K562 (cell line): ENCODE data around the gene NAA10. TPM values are rescaled to one million over a fixed set of nuclear protein-coding genes. Genes with fewer than 3 reads are reported as not detected.

Experiments used
- ATAC-seq: fragments of 200-7000 bp; cut with Tn5 transposase; 3 replicates; pipeline ENCODE4 v1.9.1; 2020; ENCODE audit warnings: moderate library complexity
- BruUV-seq: library from RNA; stranded (reverse); fragments of 400-500 nt; replicated peaks from 2 replicates; lab custom pipeline; 2021; lab: Mats Ljungman, UMichigan
- CTCF ChIA-PET: fragments of 300-600 bp; formaldehyde crosslinking; extraction: SDS; loops from one replicate; lab custom pipeline; 2021; ENCODE audit warnings: low intra/inter-chr PET ratio; lab: Yijun Ruan, JAX
- POLR2A ChIA-PET: fragments of 300-600, 350-650 bp; sonication (Branson Sonifier 250); formaldehyde crosslinking; extraction: SDS; loops from one replicate; lab custom pipeline; 2021; ENCODE audit warnings: antibody characterized with exemption, inconsistent platforms; lab: Yijun Ruan, JAX
- DNase-seq, 4 experiments: peaks; one replicate each; pipeline versions ENCODE4 v3.0.0 to v3.0.0-alpha.2; 2011 to 2018; ENCODE audit warnings: low spot score in 3 of 4, mixed read lengths in 3 of 4; ENCODE audit errors: extremely low read depth in 1 of 4
- FAIRE-seq: peaks from 2 replicates; lab custom pipeline; 2011; peaks lifted over from hg19 to GRCh38; lab: Jason Lieb, UNC
- H2AFZ ChIP-seq: 2 replicates; pipeline ENCODE4 v1.6.0; 2011; ENCODE audit warnings: low read depth, low read length, control low read depth, inconsistent platforms
- H3K27ac ChIP-seq: fragments of 200-600 bp; 3 replicates; pipeline ENCODE4 v1.8.0; 2011; ENCODE audit warnings: low read depth, mild to moderate bottlenecking, control low read depth, inconsistent platforms, low read length, moderate library complexity, mixed read lengths; ENCODE audit errors: extremely low read depth
- H3K27me3 ChIP-seq, 2 experiments: fragments of 300-600 bp in 1 of 2; 2 replicates in 1 of 2; 3 replicates in 1 of 2; pipeline versions ENCODE4 v1.6.0 to v1.8.0; 2011; ENCODE audit warnings: inconsistent platforms in 2 of 2, low read length in 2 of 2, mild to moderate bottlenecking in 1 of 2, mixed read lengths in 1 of 2, moderate library complexity in 1 of 2; ENCODE audit not compliant: control insufficient read depth in 2 of 2, insufficient read depth in 2 of 2
- H3K36me3 ChIP-seq: fragments of 300-600 bp; 3 replicates; pipeline ENCODE4 v1.8.0; 2011; ENCODE audit warnings: mild to moderate bottlenecking, low read length, inconsistent platforms; ENCODE audit not compliant: control insufficient read depth, insufficient read depth
- H3K4me1 ChIP-seq, 2 experiments: fragments of 200-600 bp in 1 of 2; replicated peaks in 1 of 2; 2 replicates in 1 of 2; 3 replicates in 1 of 2; pipeline versions ENCODE4 v1.5.1 to v1.8.0; 2011; ENCODE audit warnings: inconsistent platforms in 2 of 2, low read length in 2 of 2, mild to moderate bottlenecking in 1 of 2, mixed read lengths in 1 of 2, moderate library complexity in 1 of 2; ENCODE audit not compliant: control insufficient read depth in 2 of 2, insufficient read depth in 2 of 2
- H3K4me2 ChIP-seq: 2 replicates; pipeline ENCODE4 v1.6.1; 2011; ENCODE audit warnings: low read length, control low read depth, inconsistent platforms, mixed read lengths; ENCODE audit not compliant: insufficient read depth
- H3K4me3 ChIP-seq: fragments of 200-600 bp; sonication (generic), shearing (Covaris generic); 2 replicates; pipeline ENCODE4 v1.5.1; 2016; ENCODE audit warnings: control low read depth, inconsistent platforms
- H3K79me2 ChIP-seq: fragments of 200-600 bp; 3 replicates; pipeline ENCODE4 v1.8.0; 2011; ENCODE audit warnings: low read length, inconsistent platforms; ENCODE audit not compliant: control insufficient read depth, insufficient read depth
- H3K9ac ChIP-seq, 2 experiments: 2 replicates each; pipeline versions ENCODE4 v1.6.0 to v1.6.1; 2011; ENCODE audit warnings: low read depth in 2 of 2, low read length in 2 of 2, control low read depth in 1 of 2, inconsistent platforms in 1 of 2, mild to moderate bottlenecking in 1 of 2, mixed read lengths in 1 of 2; ENCODE audit not compliant: insufficient read depth in 1 of 2
- H3K9me1 ChIP-seq: one replicate; pipeline ENCODE4 v1.6.0; 2011; ENCODE audit warnings: inconsistent platforms, mild to moderate bottlenecking, low read length, moderate library complexity; ENCODE audit not compliant: control insufficient read depth, insufficient read depth
- H3K9me3 ChIP-seq: replicated peaks from 2 replicates; pipeline ENCODE4 v1.5.1; 2011; ENCODE audit warnings: low read depth, low read length, inconsistent platforms; ENCODE audit not compliant: control insufficient read depth, insufficient read depth
- H4K20me1 ChIP-seq: replicated peaks from 2 replicates; pipeline ENCODE4 v1.6.1; 2011; ENCODE audit warnings: low read length, inconsistent platforms, mixed read lengths; ENCODE audit not compliant: control insufficient read depth, insufficient read depth
- ARID1B ChIP-seq: fragments of 450-650 bp; IDR thresholded peaks from 2 replicates; pipeline ENCODE4 v1.6.1; 2016; ENCODE audit warnings: antibody characterized with exemption, mild to moderate bottlenecking, inconsistent platforms
- BRD4 ChIP-seq: fragments of 200-600 bp; sonication (generic); IDR thresholded peaks from 2 replicates; pipeline ENCODE4 v1.6.1; 2017; ENCODE audit warnings: inconsistent platforms
- E2F5 ChIP-seq: sonication (generic); formaldehyde crosslinking; IDR thresholded peaks from 2 replicates; pipeline ENCODE4 v1.8.0; 2022; ENCODE audit warnings: mild to moderate bottlenecking, missing genetic modification reagents
- ETS1 ChIP-seq: conservative IDR thresholded peaks from 2 replicates; pipeline ENCODE4 v1.6.1; 2011; ENCODE audit warnings: low read depth, mild to moderate bottlenecking, low read length; ENCODE audit not compliant: control insufficient read depth
- PRMT5 ChIP-seq: sonication (generic); formaldehyde crosslinking; IDR thresholded peaks from 2 replicates; pipeline ENCODE4 v1.5.0; 2020; ENCODE audit warnings: missing genetic modification reagents
- RB1 ChIP-seq: fragments of 450-650 bp; IDR thresholded peaks from 2 replicates; pipeline ENCODE4 v1.6.1; 2017; ENCODE audit warnings: low read depth, mild to moderate bottlenecking
- RBM25 ChIP-seq: fragments of 200-400 bp; formaldehyde crosslinking; IDR thresholded peaks from 2 replicates; pipeline ENCODE4 v1.6.1; 2018; ENCODE audit warnings: low read length, low read depth, moderate library complexity; ENCODE audit not compliant: severe bottlenecking
- TCF7L2 ChIP-seq: fragments of 150-350 bp; IDR thresholded peaks from 2 replicates; pipeline ENCODE4 v1.6.1; 2016; ENCODE audit warnings: low read depth, mild to moderate bottlenecking, low read length, moderate library complexity
- TSC22D4 ChIP-seq: fragments of 450-650 bp; IDR thresholded peaks from 2 replicates; pipeline ENCODE4 v1.6.1; 2016; ENCODE audit warnings: missing genetic modification characterization, missing biosample characterization, control low read depth
- ZNF224 ChIP-seq: sonication (generic); formaldehyde crosslinking; IDR thresholded peaks from 2 replicates; pipeline ENCODE4 v1.8.0; 2022; ENCODE audit warnings: mild to moderate bottlenecking, missing genetic modification reagents
- ZNF274 ChIP-seq: IDR thresholded peaks from 2 replicates; pipeline ENCODE4 v1.6.1; 2011; ENCODE audit warnings: low read depth, mild to moderate bottlenecking, low read length, moderate library complexity, borderline replicate concordance
- ZNF280B ChIP-seq: fragments of 250-450 bp; sonication (Bioruptor Pico); IDR thresholded peaks from 2 replicates; pipeline ENCODE4 v1.5.1; 2021; ENCODE audit warnings: mild to moderate bottlenecking
- WGBS: fragments of 100-300 bp; shearing (Covaris generic); methylation state at CpG from one replicate; pipeline ENCODE4 v1.1.6; 2016; ENCODE audit warnings: low coverage, mixed read lengths; ENCODE audit not compliant: insufficient coverage; ENCODE audit errors: missing lambda C conversion rate; 5-methylcytosine and 5-hydroxymethylcytosine counted together
- in situ Hi-C: fragments of 300-500 bp; cut with MboI; formaldehyde crosslinking; loops from 4 replicates; pipeline ENCODE4 v1.15.0; 2018; ENCODE audit warnings: inconsistent platforms, mixed read lengths
- intact Hi-C: fragments of 100-400 bp; cut with micrococcal nuclease; formaldehyde crosslinking; loops from 2 replicates; pipeline ENCODE4 v1.14.2; 2022
- polyA plus RNA-seq, 8 experiments: library from polyadenylated mRNA; depleted of rRNA in 4 of 8; stranded (reverse) in 5 of 8; unstranded in 3 of 8; fragments of >200 nt; fragmentation: Nextera tagmentation in 2 of 8; fragmentation: Illumina TruSeq in 1 of 8; extraction: Ambion mirVana in 2 of 8; extraction: Trizol in 1 of 8; gene quantifications; 2 replicates each; pipeline versions ENCODE4 v1.2.1 to v1.2.3, GENCODE V29; 2011 to 2014; ENCODE audit warnings: inconsistent platforms in 1 of 8, missing spikeins in 1 of 8
- total RNA-seq, 7 experiments: library from RNA; depleted of rRNA in 6 of 7; stranded (reverse); fragments of >200 nt in 6 of 7; fragmentation: Illumina TruSeq in 2 of 7; extraction: Trizol in 2 of 7; gene quantifications; 2 replicates each; pipeline versions ENCODE4 v1.2.1 to v1.2.3, GENCODE V29; 2011 to 2021; ENCODE audit warnings: low replicate concordance in 1 of 7

Gene NAA10
- total and polyA plus RNA-seq, 9 of the 15 experiments (the other 6 are each of a cell fraction or from before 2014, with no cell fraction given), result 11.1 to 250 (median 134) TPM

- peaks cover 52% of the 10 kb centered on the region for H3K36me3 ChIP-seq
- no peaks in the 10 kb centered on the region for H4K20me1 ChIP-seq
- peak overlapping the region; percentile 17 to 70; a peak in 1 of 4 replicates for H3K9ac ChIP-seq
- no peak for FAIRE-seq
- peaks cover 32 to 66% of the 10 kb centered on the region in 2 experiments; a peak in 4 of 5 replicates for H3K4me1 ChIP-seq
- peaks cover 62% of the 10 kb centered on the region for H3K79me2 ChIP-seq
- WGBS, result 45% methylated on average over 5 of the region's 9 CpGs
- DNase-seq, result no peak
- intact Hi-C loops, result loop anchor here (1.0 to 5.0 kb wide), 2 partner anchors 18 to 162 kb away; no protein-coding TSS in a partner anchor
- no peak for ATAC-seq
- no peaks in the 10 kb centered on the region for H3K27me3 ChIP-seq
- H3K9me1 ChIP-seq, result no peaks in the 10 kb centered on the region
- peak overlapping the region; percentile 54; the same call in 2 of the 3 replicates for H3K27ac ChIP-seq
- H3K4me3 ChIP-seq, result no peak overlapping the region
- H3K4me2 ChIP-seq, result peak overlapping the region; percentile 65; the same call in 1 of the 2 replicates
- no peaks in the 10 kb centered on the region for H3K9me3 ChIP-seq
- ChIA-PET CTCF (no interaction called here), POLR2A (interaction anchor here (0.5 to 1.7 kb wide), 5 partner anchors 8 to 147 kb away, joined by 3 to 5 read pairs (median 3); partner anchors contain the start of genes IDH3G and SSR4)
- in situ Hi-C loops, result no loop called here
- H2AFZ ChIP-seq, result no peak overlapping the region
- no TSS peak for BruUV-seq
- TF ChIP-seq ZNF224, result no peak
- no peak for TF ChIP-seq ETS1
- no peak for TF ChIP-seq ZNF280B (CRISPR knock-in tag)
- TF ChIP-seq ARID1B, result no peak
- no peak for TF ChIP-seq ZNF274
- no peak for TF ChIP-seq RBM25
- no peak for TF ChIP-seq TSC22D4
- no peak for TF ChIP-seq TCF7L2
- no peak for TF ChIP-seq E2F5
- no peak for TF ChIP-seq BRD4
- no peak for TF ChIP-seq PRMT5 (CRISPR knock-in tag)
- TF ChIP-seq RB1, result no peak
Observed at GRCh38 chrX:153928846-153929245, 6.0 kb downstream of the NAA10 start.
